ENCODE results near the gene DHX40.
A peak's percentile ranks its signal among the peaks of the same experiment; 100 is the strongest.

Gene DHX40

DNA sequence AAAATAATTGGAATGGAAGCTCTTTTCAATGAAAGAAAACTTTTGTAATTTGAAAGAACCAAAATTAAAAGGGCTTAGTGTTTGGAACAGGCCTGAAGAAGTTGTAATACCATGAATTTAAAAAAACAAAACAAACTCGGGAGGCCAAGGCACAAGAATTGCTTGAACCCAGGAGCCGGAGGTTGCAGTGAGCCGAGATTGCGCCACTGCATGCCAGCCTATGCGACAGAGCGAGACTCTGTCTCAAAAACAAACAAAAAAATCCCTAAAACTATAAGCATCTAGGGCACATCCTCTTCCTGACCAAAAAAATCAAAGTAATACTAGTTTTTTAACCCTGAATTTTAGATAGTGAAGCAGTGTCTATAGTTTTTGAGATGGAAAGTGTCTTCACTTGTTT, 67.0 kb downstream of the DHX40 start:
- no peak for DNase-seq (ENCODE audit: low spot score)
- TF ChIP-seq, protein P1, sequence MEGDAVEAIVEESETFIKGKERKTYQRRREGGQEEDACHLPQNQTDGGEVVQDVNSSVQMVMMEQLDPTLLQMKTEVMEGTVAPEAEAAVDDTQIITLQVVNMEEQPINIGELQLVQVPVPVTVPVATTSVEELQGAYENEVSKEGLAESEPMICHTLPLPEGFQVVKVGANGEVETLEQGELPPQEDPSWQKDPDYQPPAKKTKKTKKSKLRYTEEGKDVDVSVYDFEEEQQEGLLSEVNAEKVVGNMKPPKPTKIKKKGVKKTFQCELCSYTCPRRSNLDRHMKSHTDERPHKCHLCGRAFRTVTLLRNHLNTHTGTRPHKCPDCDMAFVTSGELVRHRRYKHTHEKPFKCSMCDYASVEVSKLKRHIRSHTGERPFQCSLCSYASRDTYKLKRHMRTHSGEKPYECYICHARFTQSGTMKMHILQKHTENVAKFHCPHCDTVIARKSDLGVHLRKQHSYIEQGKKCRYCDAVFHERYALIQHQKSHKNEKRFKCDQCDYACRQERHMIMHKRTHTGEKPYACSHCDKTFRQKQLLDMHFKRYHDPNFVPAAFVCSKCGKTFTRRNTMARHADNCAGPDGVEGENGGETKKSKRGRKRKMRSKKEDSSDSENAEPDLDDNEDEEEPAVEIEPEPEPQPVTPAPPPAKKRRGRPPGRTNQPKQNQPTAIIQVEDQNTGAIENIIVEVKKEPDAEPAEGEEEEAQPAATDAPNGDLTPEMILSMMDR (IDR thresholded peaks at IDR 0.05; ENCODE audit: extremely low read depth, missing control alignments), result no peak

DNA sequence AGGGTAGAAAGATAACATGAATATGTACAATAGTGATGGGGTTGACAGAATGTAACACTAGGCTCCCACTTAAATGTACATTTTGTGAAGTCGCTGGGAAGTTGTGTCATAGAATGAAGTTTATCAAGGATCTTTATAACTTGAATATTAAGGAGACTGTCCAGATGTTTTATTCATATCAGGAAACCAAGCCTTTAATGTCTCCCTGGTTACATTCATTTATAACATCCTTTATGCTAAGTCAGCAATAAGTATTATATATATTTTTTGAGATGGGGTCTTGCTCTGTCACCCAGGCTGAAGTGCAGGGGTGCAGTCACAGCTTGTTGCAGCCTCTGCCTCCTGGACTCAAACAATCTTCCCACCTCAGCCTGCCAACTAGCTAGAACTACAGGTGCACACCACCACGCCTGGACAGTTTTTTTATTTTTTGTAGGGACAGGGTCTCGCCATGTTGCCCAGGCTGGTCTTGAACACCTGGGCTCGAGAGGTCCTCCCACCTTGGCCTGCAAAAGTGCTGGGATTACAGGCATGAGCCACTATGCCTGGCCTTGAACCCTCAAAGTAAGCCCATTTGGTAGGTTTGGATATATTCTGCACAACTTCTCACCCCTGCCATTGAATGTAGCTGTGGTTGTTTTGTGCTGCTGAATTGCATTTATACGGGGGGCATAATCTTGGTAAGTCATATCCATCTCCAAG, 68.4 kb downstream of the DHX40 start:
- no peak for DNase-seq (ENCODE audit: low spot score)
- TF ChIP-seq, protein P1 (IDR thresholded peaks at IDR 0.05; ENCODE audit: extremely low read depth, missing control alignments), result no peak

DNA sequence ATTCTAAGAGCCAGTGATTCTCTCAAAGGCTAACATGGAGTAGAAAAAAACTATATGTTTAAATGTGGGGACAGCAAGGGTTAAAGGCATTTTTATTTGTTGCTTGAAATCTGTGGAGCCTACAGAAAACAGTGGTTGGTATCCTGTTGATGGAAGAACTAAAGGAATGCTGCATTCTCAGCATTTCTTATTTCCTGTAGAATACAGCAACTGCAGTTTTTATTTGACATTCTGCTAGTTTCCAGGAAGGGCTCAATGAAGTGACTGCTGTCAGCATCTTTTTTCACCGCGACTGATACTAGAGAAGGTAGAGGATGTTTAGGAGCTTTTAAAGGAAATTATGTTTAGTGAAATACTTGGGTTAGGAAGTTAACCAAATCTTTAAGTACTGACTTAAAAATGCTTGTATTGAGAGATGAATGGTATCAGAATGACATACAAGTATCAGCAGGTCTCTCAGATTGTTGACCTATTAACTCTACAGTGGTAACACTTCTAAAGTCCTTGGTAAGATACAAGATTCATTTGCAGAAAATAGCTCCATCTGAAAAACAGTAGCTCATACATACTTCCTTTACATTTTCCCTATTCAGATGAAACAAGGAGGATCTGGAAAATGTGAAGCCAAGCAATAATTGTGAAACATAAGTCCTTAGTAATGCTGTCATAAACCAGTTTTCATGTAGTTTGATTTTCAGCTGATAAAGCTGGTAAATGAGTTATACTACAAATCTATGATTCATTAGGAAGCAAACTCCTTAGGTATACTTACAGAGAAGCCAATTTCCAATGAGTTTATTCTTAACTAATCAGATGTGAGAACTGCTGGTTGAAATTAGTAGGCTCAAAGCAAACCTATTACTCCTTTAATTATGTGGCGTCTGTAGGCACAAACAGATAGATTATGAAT, 69.5 kb downstream of the DHX40 start:
- TF ChIP-seq, protein P1 (IDR thresholded peaks at IDR 0.05; ENCODE audit: extremely low read depth, missing control alignments), result no peak
- DNase-seq (ENCODE audit: low spot score), result no peak

DNA sequence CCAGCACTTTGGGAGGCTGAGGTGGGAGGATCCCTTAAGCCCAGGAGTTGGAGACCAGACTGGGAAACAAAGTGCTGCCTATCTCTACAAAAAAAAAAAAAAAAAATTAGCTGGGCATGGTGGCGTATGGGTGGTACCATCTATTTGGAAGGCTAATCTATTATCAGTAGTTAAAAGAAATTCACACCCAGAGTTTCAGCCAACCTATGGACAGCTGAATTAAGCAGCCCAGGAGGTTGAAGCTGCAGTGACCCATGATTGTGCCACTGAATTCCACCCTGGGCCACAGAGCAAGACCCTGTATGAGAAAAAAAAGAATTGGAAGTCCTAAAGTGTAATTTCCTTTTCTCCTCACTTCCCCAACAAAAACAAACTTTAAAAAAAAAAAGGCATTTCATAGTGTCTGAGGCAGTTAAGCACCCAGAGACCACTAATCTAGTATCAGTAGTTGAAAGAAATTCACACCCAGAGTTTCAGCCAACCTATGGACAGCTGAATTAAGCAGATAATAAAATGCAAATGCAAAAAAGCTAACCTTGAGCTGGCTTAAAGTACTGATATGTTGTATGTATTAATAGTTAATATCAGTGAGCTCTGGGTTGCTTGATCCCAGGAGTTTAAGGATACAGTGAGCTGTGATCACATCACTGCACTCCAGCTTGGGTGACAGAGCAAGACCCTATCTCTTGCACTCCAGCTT, 72.4 kb downstream of the DHX40 start:
- no peak for DNase-seq (ENCODE audit: low spot score)
- TF ChIP-seq, protein P1 (IDR thresholded peaks at IDR 0.05; ENCODE audit: extremely low read depth, missing control alignments), result no peak

DNA sequence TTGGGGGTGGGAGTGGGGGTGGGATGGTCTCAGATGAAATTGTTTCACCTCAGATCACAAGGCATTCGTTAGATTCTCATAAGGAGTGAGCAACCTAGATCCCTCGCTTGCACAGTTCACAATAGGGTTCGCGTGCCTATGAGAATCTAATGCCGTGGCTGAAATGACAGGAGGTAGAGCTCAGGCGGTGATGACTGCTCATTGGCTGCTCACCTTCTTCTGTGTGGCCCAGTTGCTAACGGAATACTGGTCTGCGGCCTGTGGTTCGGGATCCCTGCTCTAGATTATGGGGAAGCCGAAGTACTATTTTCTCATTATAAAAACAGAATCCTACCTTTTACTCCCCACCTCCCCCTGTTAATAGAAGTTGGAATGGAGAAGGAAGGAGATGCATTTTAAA, 73.1 kb downstream of the DHX40 start:
- no peak for DNase-seq (ENCODE audit: low spot score)
- TF ChIP-seq, protein P1 (IDR thresholded peaks at IDR 0.05; ENCODE audit: extremely low read depth, missing control alignments), result no peak

DNA sequence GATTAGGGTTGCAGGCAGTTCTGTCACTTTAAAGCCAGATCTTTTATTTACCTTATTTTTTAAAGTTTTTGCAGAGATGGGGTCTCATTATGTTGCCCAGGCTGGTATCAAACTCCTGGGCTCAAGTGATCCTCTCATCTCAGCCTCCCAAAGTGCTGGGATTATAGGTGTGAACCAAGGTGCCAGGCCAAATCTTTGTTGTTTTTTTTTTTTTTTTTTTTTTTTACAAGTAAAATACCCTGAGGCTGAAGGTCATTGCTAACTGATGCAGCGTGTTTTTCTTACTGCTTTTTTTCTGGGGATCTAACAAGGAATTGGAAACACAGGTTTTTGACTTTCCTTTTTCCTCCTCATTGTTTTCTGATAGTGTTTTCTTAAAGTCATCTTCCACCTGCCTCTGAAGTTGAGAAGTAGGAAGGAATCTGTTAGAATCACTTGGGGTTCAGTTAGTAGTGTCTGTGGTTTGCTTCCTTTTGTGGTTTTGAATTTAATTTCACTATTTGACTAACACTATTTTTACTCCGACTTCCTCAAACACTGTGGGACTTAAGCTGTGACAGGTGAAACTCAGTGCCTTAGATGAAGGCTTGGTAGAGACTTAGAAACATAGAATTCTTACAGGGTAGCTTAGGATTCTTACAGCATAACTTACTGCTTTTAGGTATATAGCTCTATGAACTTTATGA, 76.5 kb downstream of the DHX40 start:
- TF ChIP-seq, protein P1 (IDR thresholded peaks at IDR 0.05; ENCODE audit: extremely low read depth, missing control alignments), result no peak
- DNase-seq (ENCODE audit: low spot score), result peak; percentile 50

Data from GM20000 (cell line).